Thyroid gland (tissue), 4 donors: ENCODE results near the gene LGR4.

Experiments used
- POLR2A ChIP-seq, 2 donors: fragments of 450-650 bp; IDR thresholded peaks; one replicate each; pipeline ENCODE4 v1.6.1; 2017; ENCODE audit warnings: antibody characterized with exemption in 2 of 2, mild to moderate bottlenecking in 2 of 2, moderate library complexity in 1 of 2
- TF ChIP-seq, protein P1 (sequence below), 6 experiments: fragments of 200-600 bp in 3 of 6; fragments of 450-650 bp in 3 of 6; sonication (generic) in 3 of 6; IDR thresholded peaks; one replicate each; pipeline ENCODE4 v1.5.1; 2016 to 2019; ENCODE audit warnings: antibody characterized with exemption in 6 of 6, mild to moderate bottlenecking in 2 of 6, inconsistent platforms in 1 of 6, moderate library complexity in 1 of 6

DNA sequence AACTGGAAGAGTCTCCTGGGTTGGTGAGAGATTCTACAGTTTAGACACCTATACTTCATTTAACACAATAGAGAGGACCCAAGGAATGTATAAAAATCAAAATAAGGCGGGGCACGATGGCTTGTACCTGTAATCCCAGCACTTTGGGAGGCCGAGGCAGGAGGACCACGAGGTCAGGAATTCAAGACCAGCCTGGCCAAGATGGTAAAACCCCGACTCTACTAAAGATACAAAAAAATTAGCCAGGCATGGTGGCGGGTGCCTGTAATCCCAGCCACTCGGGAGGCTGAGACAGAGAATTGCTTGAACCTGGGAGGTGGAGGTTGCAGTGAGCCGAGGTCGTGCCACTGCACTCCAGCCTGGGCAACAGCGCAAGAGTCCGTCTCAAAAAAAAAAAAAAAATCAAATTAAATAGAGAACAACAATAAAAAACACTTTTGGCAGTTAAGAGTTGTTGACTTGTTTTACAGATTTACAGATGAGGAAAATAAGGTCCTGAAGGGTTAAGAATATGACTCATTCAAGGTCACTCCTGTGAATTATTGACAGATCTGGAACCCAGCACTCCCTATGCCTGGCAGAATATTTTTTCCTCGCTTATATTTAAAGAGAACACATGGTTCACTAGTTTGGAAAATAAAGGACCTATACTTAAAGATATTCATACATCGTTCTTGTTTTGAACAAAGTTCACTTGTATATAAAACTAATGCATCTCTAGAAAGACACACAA, 5.2 kb downstream of the LGR4 start:
- TF ChIP-seq, protein P1, sequence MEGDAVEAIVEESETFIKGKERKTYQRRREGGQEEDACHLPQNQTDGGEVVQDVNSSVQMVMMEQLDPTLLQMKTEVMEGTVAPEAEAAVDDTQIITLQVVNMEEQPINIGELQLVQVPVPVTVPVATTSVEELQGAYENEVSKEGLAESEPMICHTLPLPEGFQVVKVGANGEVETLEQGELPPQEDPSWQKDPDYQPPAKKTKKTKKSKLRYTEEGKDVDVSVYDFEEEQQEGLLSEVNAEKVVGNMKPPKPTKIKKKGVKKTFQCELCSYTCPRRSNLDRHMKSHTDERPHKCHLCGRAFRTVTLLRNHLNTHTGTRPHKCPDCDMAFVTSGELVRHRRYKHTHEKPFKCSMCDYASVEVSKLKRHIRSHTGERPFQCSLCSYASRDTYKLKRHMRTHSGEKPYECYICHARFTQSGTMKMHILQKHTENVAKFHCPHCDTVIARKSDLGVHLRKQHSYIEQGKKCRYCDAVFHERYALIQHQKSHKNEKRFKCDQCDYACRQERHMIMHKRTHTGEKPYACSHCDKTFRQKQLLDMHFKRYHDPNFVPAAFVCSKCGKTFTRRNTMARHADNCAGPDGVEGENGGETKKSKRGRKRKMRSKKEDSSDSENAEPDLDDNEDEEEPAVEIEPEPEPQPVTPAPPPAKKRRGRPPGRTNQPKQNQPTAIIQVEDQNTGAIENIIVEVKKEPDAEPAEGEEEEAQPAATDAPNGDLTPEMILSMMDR (IDR thresholded peaks at IDR 0.05): no peak
- TF ChIP-seq POLR2A (IDR thresholded peaks at IDR 0.05): no peak
